ENCODE results near the gene SIGLEC15. TPM values are rescaled to one million over a fixed set of nuclear protein-coding genes. Genes with fewer than 3 reads are reported as not detected.

The SIGLEC15 gene
- total RNA-seq, 3 donors from 2014 or later, result not detected

DNA sequence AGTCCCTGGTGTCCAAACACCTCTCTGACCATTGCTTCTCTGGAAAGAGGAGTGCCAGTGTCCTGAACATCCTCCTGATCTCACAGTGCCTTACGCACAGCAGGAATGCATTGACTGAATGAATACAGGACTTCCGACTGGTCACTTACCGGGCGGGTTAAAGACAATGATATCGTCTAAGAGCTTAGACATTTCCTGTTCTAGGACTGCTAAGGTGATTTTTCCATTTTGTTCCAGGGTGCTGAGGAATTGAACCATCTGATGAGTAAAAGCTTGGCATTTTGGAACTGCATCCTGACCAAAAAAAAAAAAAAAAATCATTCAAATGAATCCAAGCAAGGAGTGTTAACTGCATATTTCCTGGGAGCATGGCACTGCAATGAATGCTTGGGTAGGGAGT lies 40.0 kb downstream of the SIGLEC15 start:
- Mint-ChIP-seq H3K36me3 (ENCODE audit: insufficient read depth) (peaks cover 62% of the 10 kb centered on the region), H3K9me3 (no peaks in the 10 kb centered on the region), H3K4me1 (ENCODE audit: low read depth) (peaks cover 4% of the 10 kb centered on the region), H3K4me3 (no peak overlapping the region), H3K27me3 (ENCODE audit: low read depth) (no peaks in the 10 kb centered on the region)
- ATAC-seq, result no peak
- no peak for DNase-seq

DNA sequence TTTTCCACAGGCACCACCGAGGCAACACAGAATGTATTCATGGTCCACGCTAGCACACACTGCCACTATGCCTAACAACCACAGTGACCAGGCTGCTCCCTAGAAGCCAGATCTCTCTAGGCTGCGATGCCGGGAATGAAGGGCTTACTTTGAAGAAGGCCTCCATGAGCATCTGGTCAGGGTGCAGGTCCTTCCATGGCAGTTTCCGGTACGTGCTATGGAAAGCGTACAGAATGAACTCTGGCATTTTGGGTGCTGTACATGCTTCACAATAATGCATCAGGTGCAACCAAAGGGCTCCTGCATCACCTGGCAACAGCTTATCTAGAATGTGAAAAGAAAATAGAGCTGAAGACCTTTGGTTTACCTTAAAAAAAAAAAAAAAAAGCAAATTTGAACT lies 44.9 kb downstream of the SIGLEC15 start:
- no peak for DNase-seq
- Mint-ChIP-seq H3K4me1 (ENCODE audit: low read depth) (peaks cover 29% of the 10 kb centered on the region), H3K9me3 (peaks cover 19% of the 10 kb centered on the region), H3K4me3 (no peak overlapping the region), H3K36me3 (ENCODE audit: insufficient read depth) (peaks cover 57% of the 10 kb centered on the region), H3K27me3 (ENCODE audit: low read depth) (no peaks in the 10 kb centered on the region)
- no peak for ATAC-seq

GRCh38 chr18:45871431-45872084 lies 46.1 kb downstream of the SIGLEC15 start:
- DNase-seq (no peak), ATAC-seq (no peak)
- Mint-ChIP-seq H3K36me3 (ENCODE audit: insufficient read depth) (peaks cover 53% of the 10 kb centered on the region), H3K27me3 (ENCODE audit: low read depth) (no peaks in the 10 kb centered on the region), H3K4me1 (ENCODE audit: low read depth) (peaks cover 32% of the 10 kb centered on the region), H3K9me3 (peaks cover 20% of the 10 kb centered on the region), H3K4me3 (no peak overlapping the region)

- Mint-ChIP-seq H3K4me3 (peak overlapping the region; percentile 57), H3K4me1 (ENCODE audit: low read depth) (peaks cover 29% of the 10 kb centered on the region), H3K36me3 (ENCODE audit: insufficient read depth) (peaks cover 44% of the 10 kb centered on the region), H3K27me3 (ENCODE audit: low read depth) (no peaks in the 10 kb centered on the region), H3K9me3 (peaks cover 20% of the 10 kb centered on the region)
- ATAC-seq, result peak; percentile 92 to 93
- peak; percentile 42 for DNase-seq
Measured at GRCh38 chr18:45874491-45875184, 49.2 kb downstream of the SIGLEC15 start.

DNA sequence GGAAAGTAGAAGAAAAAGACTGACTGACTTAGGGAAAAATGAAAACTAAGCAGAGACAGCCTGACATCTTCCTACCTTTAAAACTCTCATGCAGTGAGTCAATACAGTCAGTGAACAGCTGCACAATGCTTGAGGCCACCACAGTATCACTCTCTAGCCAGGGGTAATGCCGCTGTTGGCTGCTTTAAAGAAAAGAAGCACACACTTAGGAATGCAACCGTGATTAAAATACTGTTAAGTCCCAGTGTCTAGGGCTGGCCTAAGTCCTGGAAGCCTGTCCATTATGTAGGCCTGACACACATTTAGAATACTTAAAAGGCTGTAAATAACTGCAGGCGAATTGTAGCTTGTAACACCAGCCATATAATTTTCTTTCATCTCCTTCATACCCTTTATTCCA lies 50.7 kb downstream of the SIGLEC15 start:
- peaks cover 20% of the 10 kb centered on the region for H3K9me3 Mint-ChIP-seq
- H3K27me3 Mint-ChIP-seq (ENCODE audit: low read depth), result no peaks in the 10 kb centered on the region
- DNase-seq (no peak), ATAC-seq (no peak)
- H3K4me3 Mint-ChIP-seq, result no peak overlapping the region
- H3K4me1 Mint-ChIP-seq (ENCODE audit: low read depth), result peaks cover 35% of the 10 kb centered on the region
- H3K36me3 Mint-ChIP-seq (ENCODE audit: insufficient read depth), result peaks cover 35% of the 10 kb centered on the region

DNA sequence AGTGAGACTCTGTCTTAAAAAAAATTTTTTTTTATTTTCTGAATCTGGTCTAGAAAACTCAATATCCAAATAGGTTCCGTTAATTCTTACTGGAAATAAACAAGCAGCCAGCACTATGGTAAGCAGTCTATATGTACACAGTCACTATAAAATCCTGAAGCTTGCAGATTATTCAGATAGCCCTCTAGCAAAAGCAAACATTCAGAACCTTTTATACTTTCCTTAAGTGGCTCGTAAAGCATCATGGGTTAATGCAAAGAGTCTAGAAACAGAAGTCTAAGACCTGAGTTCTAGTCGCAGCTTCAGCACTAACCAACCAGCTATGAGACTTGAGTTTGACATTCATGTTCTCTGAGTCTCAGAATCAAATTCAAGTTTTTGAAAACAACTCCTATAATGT lies 51.9 kb downstream of the SIGLEC15 start:
- H3K4me1 Mint-ChIP-seq (ENCODE audit: low read depth), result peaks cover 32% of the 10 kb centered on the region
- no peak for DNase-seq
- no peaks in the 10 kb centered on the region for H3K27me3 Mint-ChIP-seq (ENCODE audit: low read depth)
- no peak for ATAC-seq
- H3K36me3 Mint-ChIP-seq (ENCODE audit: insufficient read depth), result peaks cover 37% of the 10 kb centered on the region
- peaks cover 20% of the 10 kb centered on the region for H3K9me3 Mint-ChIP-seq
- no peak overlapping the region for H3K4me3 Mint-ChIP-seq

GRCh38 chr18:45879681-45880655 lies 54.5 kb downstream of the SIGLEC15 start:
- Mint-ChIP-seq H3K27me3 (ENCODE audit: low read depth) (no peaks in the 10 kb centered on the region), H3K9me3 (peaks cover 6% of the 10 kb centered on the region), H3K4me3 (no peak overlapping the region), H3K4me1 (ENCODE audit: low read depth) (peaks cover 14% of the 10 kb centered on the region), H3K36me3 (ENCODE audit: insufficient read depth) (peaks cover 30% of the 10 kb centered on the region)
- DNase-seq (peak; percentile 73), ATAC-seq (peak; percentile 86 to 91)

DNA sequence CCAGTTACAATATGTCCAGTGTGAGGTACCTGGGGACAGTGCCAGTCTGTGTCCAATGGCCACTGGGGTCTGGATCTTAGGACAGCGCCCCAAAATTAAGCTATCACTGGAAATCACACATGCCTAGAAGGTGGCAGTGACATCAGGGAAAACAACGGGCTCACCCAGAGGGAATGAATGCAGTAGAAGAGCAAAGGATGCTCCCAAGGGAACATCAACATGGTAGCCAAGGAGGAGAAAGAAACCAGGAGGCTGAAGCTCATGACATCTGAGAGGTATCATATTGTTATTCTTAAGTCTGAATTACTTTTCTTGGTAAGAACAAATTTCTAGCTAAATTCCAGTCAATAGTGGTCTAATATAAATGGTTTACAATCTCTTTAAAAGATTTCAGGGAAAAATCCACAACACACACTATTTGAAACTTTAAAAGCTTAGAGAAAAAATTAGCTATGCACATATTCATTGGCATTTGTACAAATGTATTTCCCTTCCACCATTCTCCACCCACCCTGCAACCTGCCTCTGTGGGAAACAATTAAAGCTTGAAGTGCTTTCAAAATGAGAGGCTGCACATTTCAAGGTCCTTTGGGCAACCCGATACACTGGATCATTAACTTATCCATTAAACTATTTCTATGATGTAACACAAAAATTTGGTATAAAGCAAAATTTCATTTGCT lies 55.5 kb downstream of the SIGLEC15 start:
- Mint-ChIP-seq H3K4me3 (no peak overlapping the region), H3K4me1 (ENCODE audit: low read depth) (peaks cover 8% of the 10 kb centered on the region), H3K36me3 (ENCODE audit: insufficient read depth) (peaks cover 24% of the 10 kb centered on the region), H3K9me3 (no peaks in the 10 kb centered on the region), H3K27me3 (ENCODE audit: low read depth) (no peaks in the 10 kb centered on the region)
- DNase-seq, result no peak
- ATAC-seq, result no peak

DNA sequence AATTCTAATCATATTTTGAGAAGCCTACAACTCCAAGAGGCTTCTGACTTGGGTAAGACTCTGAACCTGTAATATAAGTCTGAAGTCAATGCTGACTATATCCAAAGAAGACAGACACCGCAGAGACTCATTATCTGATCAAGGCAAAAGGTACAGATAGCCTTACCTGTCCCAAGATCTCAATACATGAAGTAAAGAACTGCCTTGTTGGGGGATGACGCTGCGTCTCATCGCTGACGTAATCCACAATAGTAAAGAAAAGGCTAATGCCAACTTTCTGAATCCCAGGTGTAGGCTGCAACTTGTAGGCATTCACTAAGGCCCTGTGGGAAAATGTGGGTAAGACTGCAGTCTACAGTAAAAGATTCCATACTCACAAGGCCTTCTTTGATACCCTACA lies 62.1 kb downstream of the SIGLEC15 start:
- Mint-ChIP-seq H3K9me3 (no peaks in the 10 kb centered on the region), H3K27me3 (ENCODE audit: low read depth) (no peaks in the 10 kb centered on the region), H3K4me3 (no peak overlapping the region), H3K36me3 (ENCODE audit: insufficient read depth) (peaks cover 23% of the 10 kb centered on the region), H3K4me1 (ENCODE audit: low read depth) (no peaks in the 10 kb centered on the region)
- no peak for ATAC-seq
- DNase-seq, result no peak

- Mint-ChIP-seq H3K4me3 (no peak overlapping the region), H3K9me3 (no peaks in the 10 kb centered on the region), H3K4me1 (ENCODE audit: low read depth) (no peaks in the 10 kb centered on the region), H3K27me3 (ENCODE audit: low read depth) (no peaks in the 10 kb centered on the region), H3K36me3 (ENCODE audit: insufficient read depth) (peaks cover 19% of the 10 kb centered on the region)
- ATAC-seq (no peak), DNase-seq (no peak)
Measured at GRCh38 chr18:45889419-45890064, 64.1 kb downstream of the SIGLEC15 start.

DNA sequence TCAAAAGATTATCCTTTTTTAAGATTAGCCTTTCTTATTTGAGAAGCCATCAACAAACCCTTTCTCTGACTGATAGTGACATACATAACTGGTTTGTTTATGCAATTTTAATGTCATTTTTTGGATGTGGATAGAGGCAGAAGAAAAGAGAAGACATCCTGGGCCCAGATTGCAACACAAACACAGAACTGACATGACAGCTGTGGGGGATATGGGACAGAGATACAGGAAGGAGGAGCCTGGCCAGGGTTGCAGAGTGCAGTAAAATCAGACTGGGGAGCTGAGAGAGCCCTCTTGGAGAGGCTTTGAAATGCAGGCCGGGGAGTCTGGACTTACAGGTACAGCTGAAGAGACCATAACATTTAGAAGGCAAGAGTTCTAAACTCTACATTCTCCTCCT lies 65.1 kb downstream of the SIGLEC15 start:
- Mint-ChIP-seq H3K4me1 (ENCODE audit: low read depth) (no peaks in the 10 kb centered on the region), H3K27me3 (ENCODE audit: low read depth) (no peaks in the 10 kb centered on the region), H3K4me3 (no peak overlapping the region), H3K36me3 (ENCODE audit: insufficient read depth) (peaks cover 28% of the 10 kb centered on the region), H3K9me3 (no peaks in the 10 kb centered on the region)
- no peak for DNase-seq
- no peak for ATAC-seq

DNA sequence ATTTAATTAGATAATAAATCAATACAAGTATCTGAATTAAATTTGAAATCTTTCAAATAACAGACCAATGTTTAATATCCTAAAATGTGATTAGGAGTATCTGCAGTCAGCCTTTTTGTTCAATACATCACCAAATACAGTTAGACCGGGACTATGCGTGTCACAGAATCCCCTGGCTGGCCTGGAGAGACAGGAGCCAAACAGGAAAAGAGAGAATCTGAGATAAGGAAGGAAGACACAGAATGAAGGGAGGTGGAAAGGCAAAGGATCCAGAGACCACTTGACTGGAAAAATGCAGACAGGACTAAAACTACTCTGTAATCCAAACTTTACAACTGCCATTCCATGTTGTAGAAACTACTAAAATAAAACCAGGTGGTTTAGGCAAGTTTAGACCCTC lies 66.3 kb downstream of the SIGLEC15 start:
- no peaks in the 10 kb centered on the region for H3K27me3 Mint-ChIP-seq (ENCODE audit: low read depth)
- ATAC-seq (no peak), DNase-seq (no peak)
- no peak overlapping the region for H3K4me3 Mint-ChIP-seq
- no peaks in the 10 kb centered on the region for H3K4me1 Mint-ChIP-seq (ENCODE audit: low read depth)
- no peaks in the 10 kb centered on the region for H3K9me3 Mint-ChIP-seq
- peaks cover 33% of the 10 kb centered on the region for H3K36me3 Mint-ChIP-seq (ENCODE audit: insufficient read depth)
